ENCODE data around the gene PHIP. TPM values are rescaled to one million over a fixed set of nuclear protein-coding genes. Genes with fewer than 3 reads are reported as not detected.

The PHIP gene
- total and polyA plus RNA-seq, 10 of the 15 experiments (the other 5 are each of a cell fraction or from before 2014, with no cell fraction given): 8.5 to 34.6 (median 17.9) TPM

GRCh38 chr6:79089552-79090404 is 11.7 kb upstream of the PHIP start:
- in situ Hi-C loops (cut with MboI) (no loop called here), intact Hi-C loops (cut with micrococcal nuclease; ENCODE audit: unreplicated experiment) (no loop called here)
- WGBS (ENCODE audit: insufficient coverage, insufficient replicate concordance, low lambda C conversion rate, missing lambda C conversion rate): 12% methylated on average over 2 of the region's 2 CpGs
- H3K9ac ChIP-seq (ENCODE audit: control insufficient read depth, insufficient read depth, low read length): no peak overlapping the region
- no peaks in the 10 kb centered on the region for H3K36me3 ChIP-seq (ENCODE audit: control insufficient read depth in 2 of 2, insufficient read depth in 2 of 2, low read length in 1 of 2)
- DNase-seq (ENCODE audit: low read depth, low spot score) (no peak), FAIRE-seq (no peak), ATAC-seq (no peak)
- BruUV-seq (replicated peaks): no TSS peak
- ChIA-PET POLR2A (no interaction called here), CTCF (no interaction called here), RAD21 (ENCODE audit: unreplicated experiment) (interaction anchor here (2.2 kb wide), 1 partner anchor 378 kb away, joined by 6 read pairs; no protein-coding TSS in a partner anchor), SMC1A (ENCODE audit: uncharacterized antibody, unreplicated experiment) (no interaction called here)
- H3K9me3 ChIP-seq (replicated peaks; ENCODE audit: control insufficient read depth, insufficient read depth, low read length): no peaks in the 10 kb centered on the region
- H4K20me1 ChIP-seq (ENCODE audit: control insufficient read depth, insufficient read depth): no peaks in the 10 kb centered on the region
- H3K4me1 ChIP-seq (ENCODE audit: control insufficient read depth, insufficient read depth, low read length): no peaks in the 10 kb centered on the region
- no peaks in the 10 kb centered on the region for H3K27me3 ChIP-seq (replicated peaks in 1 of 2; ENCODE audit: control insufficient read depth in 2 of 2, insufficient read depth in 2 of 2, low read length in 1 of 2)
- TF ChIP-seq YBX1 (IDR thresholded peaks at IDR 0.05) (no peak), IKZF1 (conservative IDR thresholded peaks at IDR 0.05) (no peak), RELB (IDR thresholded peaks at IDR 0.05; ENCODE audit: low read depth) (no peak), POLR2AphosphoS5 (IDR thresholded peaks at IDR 0.05; ENCODE audit: low read length) (no peak), RAD51 (IDR thresholded peaks at IDR 0.05) (no peak), CEBPZ (IDR thresholded peaks at IDR 0.05; ENCODE audit: low read depth, low read length) (no peak), MEF2A (IDR thresholded peaks at IDR 0.05; ENCODE audit: insufficient read depth, low read depth, low read length) (no peak), POLR2A (IDR thresholded peaks at IDR 0.05; ENCODE audit: low read depth, low read length) (no peak), SMAD1 (IDR thresholded peaks at IDR 0.05; ENCODE audit: low read depth, partially characterized antibody) (no peak), ZBED1 (IDR thresholded peaks at IDR 0.05; ENCODE audit: borderline replicate concordance) (no peak), POU2F2 (IDR thresholded peaks at IDR 0.05; ENCODE audit: borderline replicate concordance, low read depth, low read length) (no peak), TBL1XR1 (IDR thresholded peaks at IDR 0.05; ENCODE audit: low read depth, low read length) (no peak), STAT3 (IDR thresholded peaks at IDR 0.05; ENCODE audit: low read depth, low read length) (no peak), NR2F1 (conservative IDR thresholded peaks at IDR 0.05) (no peak), ZZZ3 (IDR thresholded peaks at IDR 0.05; ENCODE audit: control insufficient read depth, insufficient read length, low read depth) (no peak), PAX8 (IDR thresholded peaks at IDR 0.05) (no peak), RELA (IDR thresholded peaks at IDR 0.05; ENCODE audit: borderline replicate concordance, partially characterized antibody) (no peak)
- TF ChIP-seq, protein P1, sequence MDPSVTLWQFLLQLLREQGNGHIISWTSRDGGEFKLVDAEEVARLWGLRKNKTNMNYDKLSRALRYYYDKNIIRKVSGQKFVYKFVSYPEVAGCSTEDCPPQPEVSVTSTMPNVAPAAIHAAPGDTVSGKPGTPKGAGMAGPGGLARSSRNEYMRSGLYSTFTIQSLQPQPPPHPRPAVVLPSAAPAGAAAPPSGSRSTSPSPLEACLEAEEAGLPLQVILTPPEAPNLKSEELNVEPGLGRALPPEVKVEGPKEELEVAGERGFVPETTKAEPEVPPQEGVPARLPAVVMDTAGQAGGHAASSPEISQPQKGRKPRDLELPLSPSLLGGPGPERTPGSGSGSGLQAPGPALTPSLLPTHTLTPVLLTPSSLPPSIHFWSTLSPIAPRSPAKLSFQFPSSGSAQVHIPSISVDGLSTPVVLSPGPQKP (IDR thresholded peaks at IDR 0.05; ENCODE audit: low read depth, low read length): no peak
- H3K4me2 ChIP-seq (ENCODE audit: control insufficient read depth, insufficient read depth): no peak overlapping the region
- H3K27ac ChIP-seq (ENCODE audit: control insufficient read depth, insufficient read depth): no peak overlapping the region
- H2AFZ ChIP-seq (ENCODE audit: control insufficient read depth, low read depth, low read length): no peak overlapping the region
- H3K4me3 ChIP-seq: no peak overlapping the region
- no peaks in the 10 kb centered on the region for H3K79me2 ChIP-seq (ENCODE audit: control insufficient read depth, insufficient read depth, low read length)

Data from GM12878 (cell line).